GM21717 (cell line): ENCODE data around the gene SPATA16.
"Not testable (repeated sequence)": the region's sequence is repeated elsewhere in the genome, so short reads cannot be mapped to it uniquely, and the experiment has no call there.

Experiments
- ATAC-seq: cut with Tn5 transposase; IDR thresholded peaks from one replicate; pipeline ENCODE4 v1.9.1; 2021; ENCODE audit warnings: mild to moderate bottlenecking, moderate library complexity; ENCODE audit not compliant: unreplicated experiment

The SPATA16 gene

GRCh38 chr3:173064631-173065030 lies 76.4 kb downstream of the SPATA16 start:
- ATAC-seq, result no peak

- no peak for ATAC-seq
Observed at GRCh38 chr3:173058229-173058628, 82.8 kb downstream of the SPATA16 start.

GRCh38 chr3:173055228-173055933 lies 85.7 kb downstream of the SPATA16 start:
- no peak for ATAC-seq

GRCh38 chr3:173049360-173049759 lies 91.7 kb downstream of the SPATA16 start:
- no peak for ATAC-seq

GRCh38 chr3:173045770-173046382 lies 95.2 kb downstream of the SPATA16 start:
- ATAC-seq, result no peak

- no peak for ATAC-seq
Observed at GRCh38 chr3:173044998-173045397, 96.0 kb downstream of the SPATA16 start.

- no peak for ATAC-seq
Observed at GRCh38 chr3:173043757-173044156, 97.3 kb downstream of the SPATA16 start.

- no peak for ATAC-seq
Observed at GRCh38 chr3:173038484-173038871, 102.6 kb downstream of the SPATA16 start.

- ATAC-seq, result no peak
Observed at GRCh38 chr3:173037840-173038483, 103.1 kb downstream of the SPATA16 start.

- no peak for ATAC-seq
Observed at GRCh38 chr3:173030273-173030672, 110.8 kb downstream of the SPATA16 start.

- ATAC-seq, result no peak
Observed at GRCh38 chr3:173028351-173028750, 112.7 kb downstream of the SPATA16 start.

GRCh38 chr3:173027429-173027828 lies 113.6 kb downstream of the SPATA16 start:
- ATAC-seq, result no peak

GRCh38 chr3:173025941-173026340 lies 115.1 kb downstream of the SPATA16 start:
- no peak for ATAC-seq

GRCh38 chr3:173021547-173022185 lies 119.4 kb downstream of the SPATA16 start:
- ATAC-seq, result no peak

- ATAC-seq, result not testable (repeated sequence)
Observed at GRCh38 chr3:173020128-173020527, 120.9 kb downstream of the SPATA16 start.

GRCh38 chr3:173019378-173019777 lies 121.7 kb downstream of the SPATA16 start:
- no peak for ATAC-seq

- ATAC-seq, result no peak
Observed at GRCh38 chr3:173018758-173019157, 122.3 kb downstream of the SPATA16 start.

- no peak for ATAC-seq
Observed at GRCh38 chr3:173013219-173013832, 127.7 kb downstream of the SPATA16 start.

- no peak for ATAC-seq
Observed at GRCh38 chr3:173009410-173009809, 131.6 kb downstream of the SPATA16 start.

- no peak for ATAC-seq
Observed at GRCh38 chr3:173008978-173009377, 132.1 kb downstream of the SPATA16 start.

- ATAC-seq, result no peak
Observed at GRCh38 chr3:173007079-173007723, 133.8 kb downstream of the SPATA16 start.
